ENCODE results near the gene SELPLG. TPM values are rescaled to one million over a fixed set of nuclear protein-coding genes. Genes with fewer than 3 reads are reported as not detected.

The SELPLG gene
- total RNA-seq, 2 donors from 2014 or later: 2.5 to 4.4 TPM

DNA sequence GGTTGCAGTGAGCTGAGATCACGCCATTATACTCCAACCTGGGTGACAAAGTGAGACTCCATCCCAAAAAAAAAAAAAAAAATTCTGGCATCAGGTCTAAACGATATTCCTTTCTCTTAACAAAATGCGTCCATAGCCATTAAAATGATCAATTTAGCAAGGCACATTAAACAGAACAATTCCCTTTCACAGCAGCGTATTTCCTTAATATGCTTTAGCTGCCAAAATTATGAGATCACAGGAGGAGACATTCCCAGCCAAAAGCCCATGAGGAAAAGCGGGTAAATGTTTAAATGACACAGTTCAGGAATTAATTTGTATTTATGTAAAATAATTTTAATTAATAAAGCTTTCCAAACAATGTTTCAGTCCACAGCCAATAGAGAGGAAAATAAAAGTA lies 43.0 kb upstream of the SELPLG start:
- TF ChIP-seq, protein P1, sequence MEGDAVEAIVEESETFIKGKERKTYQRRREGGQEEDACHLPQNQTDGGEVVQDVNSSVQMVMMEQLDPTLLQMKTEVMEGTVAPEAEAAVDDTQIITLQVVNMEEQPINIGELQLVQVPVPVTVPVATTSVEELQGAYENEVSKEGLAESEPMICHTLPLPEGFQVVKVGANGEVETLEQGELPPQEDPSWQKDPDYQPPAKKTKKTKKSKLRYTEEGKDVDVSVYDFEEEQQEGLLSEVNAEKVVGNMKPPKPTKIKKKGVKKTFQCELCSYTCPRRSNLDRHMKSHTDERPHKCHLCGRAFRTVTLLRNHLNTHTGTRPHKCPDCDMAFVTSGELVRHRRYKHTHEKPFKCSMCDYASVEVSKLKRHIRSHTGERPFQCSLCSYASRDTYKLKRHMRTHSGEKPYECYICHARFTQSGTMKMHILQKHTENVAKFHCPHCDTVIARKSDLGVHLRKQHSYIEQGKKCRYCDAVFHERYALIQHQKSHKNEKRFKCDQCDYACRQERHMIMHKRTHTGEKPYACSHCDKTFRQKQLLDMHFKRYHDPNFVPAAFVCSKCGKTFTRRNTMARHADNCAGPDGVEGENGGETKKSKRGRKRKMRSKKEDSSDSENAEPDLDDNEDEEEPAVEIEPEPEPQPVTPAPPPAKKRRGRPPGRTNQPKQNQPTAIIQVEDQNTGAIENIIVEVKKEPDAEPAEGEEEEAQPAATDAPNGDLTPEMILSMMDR (IDR thresholded peaks at IDR 0.05): no peak
- Histone ChIP-seq H3K27me3 (no peaks in the 10 kb centered on the region), H3K36me3 (peaks cover 3% of the 10 kb centered on the region), H3K9ac (ENCODE audit: low read depth in 2 of 2, low read length in 2 of 2) (no peak overlapping the region), H3K9me3 (no peaks in the 10 kb centered on the region), H3K27ac (no peak overlapping the region), H3K4me1 (no peaks in the 10 kb centered on the region), H3K4me3 (no peak overlapping the region)
- intact Hi-C loops (cut with DNase I): loop anchor here (10.0 kb wide), 1 partner anchor 48 kb away; no protein-coding TSS in a partner anchor
- DNase-seq: no peak

DNA sequence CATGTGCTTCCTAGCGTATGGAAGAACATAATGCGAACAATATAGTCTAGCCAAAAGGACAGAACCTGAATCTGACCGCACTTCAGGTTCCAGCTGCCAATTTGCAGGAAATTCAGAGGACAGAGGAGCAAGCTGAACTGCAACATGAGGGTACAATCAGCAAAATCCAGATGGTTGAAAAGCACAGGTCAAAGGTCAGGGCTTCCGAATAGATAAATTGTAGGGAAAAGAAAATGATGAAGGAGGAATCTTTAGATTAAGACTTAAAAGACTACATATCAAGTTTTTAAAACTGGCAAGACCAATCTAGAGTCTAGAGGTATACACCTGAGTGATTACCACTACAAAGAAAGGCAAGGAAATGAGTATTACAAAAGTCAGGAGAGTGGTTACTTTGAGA lies 42.1 kb upstream of the SELPLG start:
- TF ChIP-seq, protein P1 (IDR thresholded peaks at IDR 0.05): no peak

DNA sequence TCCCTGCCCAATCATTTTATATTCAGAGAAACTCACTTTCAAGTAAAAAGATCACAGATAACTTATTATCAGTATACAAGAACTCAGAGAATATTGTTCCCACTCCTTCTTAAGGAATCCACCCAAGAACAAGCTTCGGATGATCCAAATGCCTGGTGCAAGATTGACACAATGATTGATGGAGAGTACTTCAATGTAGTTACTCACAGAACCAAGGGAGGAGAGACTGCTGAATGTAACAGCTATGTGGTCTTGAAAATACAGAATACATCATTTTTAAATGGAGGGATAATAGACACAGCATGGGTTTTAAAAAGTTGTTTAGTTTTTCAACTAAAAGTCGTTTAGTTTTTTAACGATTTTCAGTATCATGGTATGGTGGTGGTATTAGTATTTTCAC lies 38.4 kb upstream of the SELPLG start:
- no peak overlapping the region for H3K4me3 ChIP-seq
- no peak overlapping the region for H3K27ac ChIP-seq
- no peaks in the 10 kb centered on the region for H3K27me3 ChIP-seq
- TF ChIP-seq, protein P1 (IDR thresholded peaks at IDR 0.05): no peak
- DNase-seq: no peak
- no peak overlapping the region for H3K9ac ChIP-seq (ENCODE audit: low read depth in 2 of 2, low read length in 2 of 2)
- intact Hi-C loops (cut with DNase I): loop anchor here (10.0 kb wide), 1 partner anchor 53 kb away; no protein-coding TSS in a partner anchor
- H3K4me1 ChIP-seq: no peaks in the 10 kb centered on the region
- no peaks in the 10 kb centered on the region for H3K9me3 ChIP-seq
- H3K36me3 ChIP-seq: no peaks in the 10 kb centered on the region

More for the DNA sequence above, 42.1 kb upstream of the SELPLG start:
- Histone ChIP-seq H3K4me3 (no peak overlapping the region), H3K9me3 (no peaks in the 10 kb centered on the region), H3K36me3 (peaks cover 3% of the 10 kb centered on the region), H3K4me1 (no peaks in the 10 kb centered on the region), H3K27ac (no peak overlapping the region), H3K9ac (ENCODE audit: low read depth in 2 of 2, low read length in 2 of 2) (no peak overlapping the region), H3K27me3 (no peaks in the 10 kb centered on the region)
- no peak for DNase-seq
- intact Hi-C loops (cut with DNase I): loop anchor here (10.0 kb wide), 1 partner anchor 49 kb away; no protein-coding TSS in a partner anchor

DNA sequence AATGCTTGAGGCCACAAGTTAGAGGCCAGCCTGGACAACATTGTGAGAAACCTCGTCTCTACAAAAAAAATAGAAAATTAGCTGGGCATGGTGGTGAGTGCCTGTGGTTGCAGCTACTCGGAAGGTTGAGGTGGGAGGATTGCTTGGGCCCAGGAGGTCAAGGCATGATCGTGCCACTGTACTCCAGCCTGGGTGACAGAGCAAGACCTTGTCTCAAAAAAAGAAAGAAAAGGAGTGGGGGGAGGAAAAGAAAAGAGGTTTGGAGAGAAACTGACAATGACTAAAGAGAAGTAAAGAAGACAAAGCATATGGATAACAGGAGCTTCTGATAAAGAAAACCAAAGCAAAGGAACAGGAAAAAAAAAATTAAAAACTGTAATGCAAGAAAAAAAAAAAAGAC lies 37.4 kb upstream of the SELPLG start:
- no peaks in the 10 kb centered on the region for H3K4me1 ChIP-seq
- H3K9me3 ChIP-seq: no peaks in the 10 kb centered on the region
- no peak overlapping the region for H3K9ac ChIP-seq (ENCODE audit: low read depth in 2 of 2, low read length in 2 of 2)
- TF ChIP-seq, protein P1 (IDR thresholded peaks at IDR 0.05): no peak
- intact Hi-C loops (cut with DNase I): loop anchor here (10.0 kb wide), 1 partner anchor 54 kb away; no protein-coding TSS in a partner anchor
- H3K27ac ChIP-seq: no peak overlapping the region
- H3K4me3 ChIP-seq: no peak overlapping the region
- H3K36me3 ChIP-seq: no peaks in the 10 kb centered on the region
- H3K27me3 ChIP-seq: no peaks in the 10 kb centered on the region
- DNase-seq: no peak

DNA sequence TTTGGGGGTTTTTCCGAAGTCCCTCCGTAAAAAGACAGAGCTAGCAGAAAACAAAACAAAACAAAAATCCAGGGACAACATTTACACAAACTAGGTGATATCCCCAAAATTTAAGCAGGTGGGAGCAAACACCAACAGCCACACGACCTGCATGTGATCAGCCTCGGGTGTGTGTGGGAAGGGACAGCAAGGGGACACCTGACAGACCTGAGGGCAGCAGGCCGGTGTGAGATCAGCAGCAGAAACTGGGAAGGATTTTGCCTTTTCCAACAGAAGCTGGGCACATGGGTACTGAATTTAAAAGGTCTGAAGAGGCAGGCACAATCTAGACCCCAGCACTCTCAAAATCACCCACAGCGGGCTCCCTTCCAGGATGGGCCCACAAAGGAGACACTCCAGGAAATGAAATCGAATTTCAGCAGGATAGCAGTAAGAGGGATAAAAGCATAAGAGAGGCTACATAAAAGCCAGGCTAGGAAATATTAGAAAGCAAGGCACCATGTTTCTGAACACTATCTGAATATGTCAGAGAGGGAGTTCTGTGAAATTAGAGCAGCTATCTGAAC lies 36.5 kb upstream of the SELPLG start:
- H3K4me1 ChIP-seq: no peaks in the 10 kb centered on the region
- no peaks in the 10 kb centered on the region for H3K36me3 ChIP-seq
- no peak for DNase-seq
- no peaks in the 10 kb centered on the region for H3K9me3 ChIP-seq
- TF ChIP-seq, protein P1 (IDR thresholded peaks at IDR 0.05): no peak
- no peak overlapping the region for H3K9ac ChIP-seq (ENCODE audit: low read depth in 2 of 2, low read length in 2 of 2)
- H3K27ac ChIP-seq: no peak overlapping the region
- no peak overlapping the region for H3K4me3 ChIP-seq
- intact Hi-C loops (cut with DNase I): loop anchor here (10.0 kb wide), 1 partner anchor 55 kb away; no protein-coding TSS in a partner anchor
- no peaks in the 10 kb centered on the region for H3K27me3 ChIP-seq

All from colonic mucosa (tissue), 4 donors.